Measurements from ENCODE around the gene PSMF1. TPM values are rescaled to one million over a fixed set of nuclear protein-coding genes. Genes with fewer than 3 reads are reported as not detected.

PSMF1 gene
- total RNA-seq, 1 donor from 2014 or later = 133 TPM

DNA sequence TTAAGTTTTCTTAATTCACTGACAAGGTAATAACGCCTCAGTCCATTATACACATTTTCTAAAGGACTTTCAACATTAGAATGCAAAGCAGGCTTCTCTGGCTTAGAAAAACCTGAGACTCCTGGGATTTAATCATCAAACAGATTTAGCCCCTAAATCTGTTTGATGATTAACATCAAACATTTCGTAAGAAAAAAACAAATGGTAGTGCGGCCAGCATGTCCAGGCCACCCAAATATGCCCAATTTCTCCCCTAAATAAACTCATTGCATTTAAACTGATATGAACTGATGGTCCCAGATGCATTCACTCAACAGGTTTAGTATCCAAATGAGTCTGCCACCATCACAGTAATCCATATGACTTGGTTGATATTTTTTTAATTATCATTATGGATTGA, 60.2 kb downstream of the PSMF1 start:
- Mint-ChIP-seq H3K4me3 (ENCODE audit: unreplicated experiment) (no peak overlapping the region), H3K27me3 (ENCODE audit: low read depth, unreplicated experiment) (peaks cover 16% of the 10 kb centered on the region), H3K9me3 (ENCODE audit: unreplicated experiment) (no peaks in the 10 kb centered on the region), H3K27ac (ENCODE audit: unreplicated experiment) (no peak overlapping the region), H3K36me3 (ENCODE audit: low read depth, unreplicated experiment) (peaks cover 11% of the 10 kb centered on the region), H3K4me1 (ENCODE audit: low read depth, unreplicated experiment) (peaks cover 1% of the 10 kb centered on the region)
- no peak overlapping the region for H3K27ac ChIP-seq (ENCODE audit: low read depth, low read length)
- DNase-seq (ENCODE audit: low read depth) = no peak
- no peak overlapping the region for H3K9ac ChIP-seq (ENCODE audit: low read length)
- H3K9me3 ChIP-seq (ENCODE audit: insufficient read depth, low read depth, low read length) = no peaks in the 10 kb centered on the region
- no peaks in the 10 kb centered on the region for H3K79me2 ChIP-seq (ENCODE audit: insufficient read depth, low read length)
- no peaks in the 10 kb centered on the region for H3K36me3 ChIP-seq (ENCODE audit: insufficient read depth, low read length)
- peaks cover 4% of the 10 kb centered on the region for H4K20me1 ChIP-seq (ENCODE audit: insufficient read depth, low read length)
- TF ChIP-seq EZH2 (IDR thresholded peaks at IDR 0.05; ENCODE audit: insufficient read depth, low read length) = no peak
- TF ChIP-seq, protein P1, sequence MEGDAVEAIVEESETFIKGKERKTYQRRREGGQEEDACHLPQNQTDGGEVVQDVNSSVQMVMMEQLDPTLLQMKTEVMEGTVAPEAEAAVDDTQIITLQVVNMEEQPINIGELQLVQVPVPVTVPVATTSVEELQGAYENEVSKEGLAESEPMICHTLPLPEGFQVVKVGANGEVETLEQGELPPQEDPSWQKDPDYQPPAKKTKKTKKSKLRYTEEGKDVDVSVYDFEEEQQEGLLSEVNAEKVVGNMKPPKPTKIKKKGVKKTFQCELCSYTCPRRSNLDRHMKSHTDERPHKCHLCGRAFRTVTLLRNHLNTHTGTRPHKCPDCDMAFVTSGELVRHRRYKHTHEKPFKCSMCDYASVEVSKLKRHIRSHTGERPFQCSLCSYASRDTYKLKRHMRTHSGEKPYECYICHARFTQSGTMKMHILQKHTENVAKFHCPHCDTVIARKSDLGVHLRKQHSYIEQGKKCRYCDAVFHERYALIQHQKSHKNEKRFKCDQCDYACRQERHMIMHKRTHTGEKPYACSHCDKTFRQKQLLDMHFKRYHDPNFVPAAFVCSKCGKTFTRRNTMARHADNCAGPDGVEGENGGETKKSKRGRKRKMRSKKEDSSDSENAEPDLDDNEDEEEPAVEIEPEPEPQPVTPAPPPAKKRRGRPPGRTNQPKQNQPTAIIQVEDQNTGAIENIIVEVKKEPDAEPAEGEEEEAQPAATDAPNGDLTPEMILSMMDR (IDR thresholded peaks at IDR 0.05; ENCODE audit: insufficient read depth, low read depth, low read length) = no peak
- H3K27me3 ChIP-seq (ENCODE audit: insufficient read depth, low read length) = peaks cover 7% of the 10 kb centered on the region
- no peak for FAIRE-seq
- H3K4me2 ChIP-seq (ENCODE audit: low read length) = no peak overlapping the region
- no peak overlapping the region for H2AFZ ChIP-seq (ENCODE audit: low read depth, low read length)
- H3K4me3 ChIP-seq (ENCODE audit: insufficient read depth, low read depth, low read length) = no peak overlapping the region
- no peaks in the 10 kb centered on the region for H3K4me1 ChIP-seq (ENCODE audit: insufficient read depth, low read length)

DNA sequence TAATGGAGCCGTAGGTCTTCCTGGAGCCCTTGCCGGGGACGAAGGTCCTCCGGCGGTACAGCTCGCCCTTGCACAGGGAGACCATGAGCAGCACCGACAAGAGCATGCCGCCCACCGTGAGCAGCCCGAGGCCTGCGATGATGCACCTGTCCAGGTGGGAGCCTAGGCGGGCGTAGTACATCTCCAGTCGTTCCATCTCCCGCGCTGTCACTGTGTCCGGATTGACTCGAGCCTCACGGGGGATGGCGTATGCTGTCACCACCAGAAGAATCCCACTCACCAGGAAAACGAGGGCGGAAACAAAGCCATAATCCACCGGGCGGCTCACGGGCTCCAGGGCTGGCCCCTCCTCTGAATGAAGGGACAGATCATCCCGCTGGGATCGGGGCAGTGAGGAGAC, 62.5 kb downstream of the PSMF1 start:
- H3K36me3 ChIP-seq (ENCODE audit: insufficient read depth, low read length) = no peaks in the 10 kb centered on the region
- H4K20me1 ChIP-seq (ENCODE audit: insufficient read depth, low read length) = peaks cover 8% of the 10 kb centered on the region
- no peak overlapping the region for H3K9ac ChIP-seq (ENCODE audit: low read length)
- Mint-ChIP-seq H3K27ac (ENCODE audit: unreplicated experiment) (no peak overlapping the region), H3K27me3 (ENCODE audit: low read depth, unreplicated experiment) (peaks cover 29% of the 10 kb centered on the region), H3K36me3 (ENCODE audit: low read depth, unreplicated experiment) (peaks cover 7% of the 10 kb centered on the region), H3K4me1 (ENCODE audit: low read depth, unreplicated experiment) (peaks cover 1% of the 10 kb centered on the region), H3K4me3 (ENCODE audit: unreplicated experiment) (no peak overlapping the region), H3K9me3 (ENCODE audit: unreplicated experiment) (peaks cover 4% of the 10 kb centered on the region)
- no peak for FAIRE-seq
- no peak for TF ChIP-seq EZH2 (IDR thresholded peaks at IDR 0.05; ENCODE audit: insufficient read depth, low read length)
- TF ChIP-seq, protein P1 (IDR thresholded peaks at IDR 0.05; ENCODE audit: insufficient read depth, low read depth, low read length) = no peak
- H3K4me1 ChIP-seq (ENCODE audit: insufficient read depth, low read length) = no peaks in the 10 kb centered on the region
- no peaks in the 10 kb centered on the region for H3K9me3 ChIP-seq (ENCODE audit: insufficient read depth, low read depth, low read length)
- H3K4me3 ChIP-seq (ENCODE audit: insufficient read depth, low read depth, low read length) = no peak overlapping the region
- no peak overlapping the region for H3K4me2 ChIP-seq (ENCODE audit: low read length)
- H3K27ac ChIP-seq (ENCODE audit: low read depth, low read length) = no peak overlapping the region
- no peak for DNase-seq (ENCODE audit: low read depth)
- peaks cover 21% of the 10 kb centered on the region for H3K27me3 ChIP-seq (ENCODE audit: insufficient read depth, low read length)
- H3K79me2 ChIP-seq (ENCODE audit: insufficient read depth, low read length) = no peaks in the 10 kb centered on the region
- no peak overlapping the region for H2AFZ ChIP-seq (ENCODE audit: low read depth, low read length)

DNA sequence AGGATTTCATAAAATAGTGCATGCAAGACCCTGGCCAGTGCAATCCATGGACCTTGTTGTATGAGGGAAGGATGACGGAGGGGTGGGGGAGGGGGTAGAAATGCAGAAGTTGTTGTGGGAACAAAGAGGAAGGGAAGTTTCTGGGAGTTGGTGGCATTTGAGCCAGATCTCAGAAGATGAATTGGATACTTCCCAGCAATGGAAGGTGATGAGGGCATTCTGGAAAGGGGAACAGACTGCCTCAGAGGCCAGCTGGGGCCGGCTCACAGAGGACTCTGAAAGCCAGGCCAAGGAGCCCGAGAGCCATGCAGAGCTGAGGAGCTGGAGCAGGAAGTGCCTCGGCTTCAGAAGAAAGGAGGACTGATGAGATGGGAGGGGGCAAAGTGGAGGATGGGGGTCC, 63.7 kb downstream of the PSMF1 start:
- DNase-seq (ENCODE audit: low read depth) = no peak
- H3K9me3 Mint-ChIP-seq (ENCODE audit: unreplicated experiment) = peaks cover 4% of the 10 kb centered on the region
- FAIRE-seq = no peak
- no peak overlapping the region for H3K27ac Mint-ChIP-seq (ENCODE audit: unreplicated experiment)
- Histone ChIP-seq H3K4me1 (ENCODE audit: insufficient read depth, low read length) (no peaks in the 10 kb centered on the region), H3K4me2 (ENCODE audit: low read length) (no peak overlapping the region), H3K27me3 (ENCODE audit: insufficient read depth, low read length) (peaks cover 29% of the 10 kb centered on the region), H4K20me1 (ENCODE audit: insufficient read depth, low read length) (peaks cover 8% of the 10 kb centered on the region), H3K9me3 (ENCODE audit: insufficient read depth, low read depth, low read length) (no peaks in the 10 kb centered on the region), H3K27ac (ENCODE audit: low read depth, low read length) (no peak overlapping the region), H3K79me2 (ENCODE audit: insufficient read depth, low read length) (no peaks in the 10 kb centered on the region), H3K36me3 (ENCODE audit: insufficient read depth, low read length) (no peaks in the 10 kb centered on the region), H2AFZ (ENCODE audit: low read depth, low read length) (no peak overlapping the region), H3K4me3 (ENCODE audit: insufficient read depth, low read depth, low read length) (no peak overlapping the region), H3K9ac (ENCODE audit: low read length) (no peak overlapping the region)
- no peak for TF ChIP-seq EZH2 (IDR thresholded peaks at IDR 0.05; ENCODE audit: insufficient read depth, low read length)
- TF ChIP-seq, protein P1 (IDR thresholded peaks at IDR 0.05; ENCODE audit: insufficient read depth, low read depth, low read length) = no peak
- H3K27me3 Mint-ChIP-seq (ENCODE audit: low read depth, unreplicated experiment) = peaks cover 33% of the 10 kb centered on the region
- H3K36me3 Mint-ChIP-seq (ENCODE audit: low read depth, unreplicated experiment) = peaks cover 7% of the 10 kb centered on the region
- H3K4me1 Mint-ChIP-seq (ENCODE audit: low read depth, unreplicated experiment) = peaks cover 1% of the 10 kb centered on the region
- no peak overlapping the region for H3K4me3 Mint-ChIP-seq (ENCODE audit: unreplicated experiment)
